D341Med (cell line): ENCODE measurements around the gene TMEM59.

Source experiments
- DNase-seq: peaks from one replicate; pipeline ENCODE4 v3.0.0; 2012; ENCODE audit warnings: low spot score

Gene TMEM59

DNA sequence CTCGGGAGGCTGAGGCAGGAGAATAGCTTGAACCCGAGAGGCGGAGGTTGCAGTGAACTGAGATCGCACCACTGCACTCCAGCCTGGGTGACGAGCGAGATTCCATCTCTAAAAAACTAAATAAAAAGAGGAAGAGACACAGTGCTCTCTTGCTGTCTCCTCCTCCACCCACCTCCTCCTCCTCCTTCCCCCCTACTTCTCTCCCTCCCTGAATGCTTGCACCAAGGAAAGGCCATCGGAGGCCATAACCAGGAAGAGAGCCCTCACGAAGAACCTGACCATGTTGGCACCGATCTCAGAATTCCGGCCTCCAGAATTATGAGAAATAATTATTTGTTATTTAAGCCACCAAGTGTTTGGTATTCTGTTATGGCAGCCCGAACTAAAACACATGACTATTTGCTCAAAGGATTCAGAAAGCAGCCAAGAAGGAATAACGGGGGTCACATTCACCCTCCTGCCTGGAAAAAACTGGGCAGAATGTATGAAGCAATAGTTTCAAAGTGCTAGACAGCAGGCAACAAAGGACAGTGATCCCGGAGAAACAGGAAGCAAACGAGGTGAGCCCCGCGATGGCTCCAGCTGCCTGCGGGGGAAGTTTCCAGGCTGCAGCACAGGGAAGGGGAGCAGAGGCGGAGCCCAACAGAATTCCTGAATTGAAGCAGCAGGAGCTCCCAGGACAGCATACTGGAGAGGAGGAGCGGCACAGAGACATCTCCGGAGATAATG, 70.8 kb downstream of the TMEM59 start:
- no peak for DNase-seq

DNA sequence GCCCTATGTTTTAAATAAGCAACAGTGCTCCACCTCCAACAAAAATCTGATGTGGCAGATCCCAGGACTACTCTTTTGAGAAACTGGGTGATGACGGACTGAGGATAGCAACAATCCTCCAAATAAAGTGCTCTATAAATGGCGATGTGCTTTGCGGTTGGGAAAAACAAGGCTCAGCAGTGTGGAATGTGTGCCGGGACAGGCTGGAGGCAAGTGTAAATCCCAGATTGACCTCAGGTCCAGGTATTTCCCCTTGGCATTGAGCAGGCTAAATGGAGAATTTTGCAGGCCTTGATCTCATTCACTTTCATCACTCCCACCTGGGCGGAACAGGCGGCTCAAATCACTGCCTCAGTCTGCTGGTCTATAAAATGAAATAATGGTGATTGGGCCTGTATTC, 71.8 kb downstream of the TMEM59 start:
- no peak for DNase-seq

DNA sequence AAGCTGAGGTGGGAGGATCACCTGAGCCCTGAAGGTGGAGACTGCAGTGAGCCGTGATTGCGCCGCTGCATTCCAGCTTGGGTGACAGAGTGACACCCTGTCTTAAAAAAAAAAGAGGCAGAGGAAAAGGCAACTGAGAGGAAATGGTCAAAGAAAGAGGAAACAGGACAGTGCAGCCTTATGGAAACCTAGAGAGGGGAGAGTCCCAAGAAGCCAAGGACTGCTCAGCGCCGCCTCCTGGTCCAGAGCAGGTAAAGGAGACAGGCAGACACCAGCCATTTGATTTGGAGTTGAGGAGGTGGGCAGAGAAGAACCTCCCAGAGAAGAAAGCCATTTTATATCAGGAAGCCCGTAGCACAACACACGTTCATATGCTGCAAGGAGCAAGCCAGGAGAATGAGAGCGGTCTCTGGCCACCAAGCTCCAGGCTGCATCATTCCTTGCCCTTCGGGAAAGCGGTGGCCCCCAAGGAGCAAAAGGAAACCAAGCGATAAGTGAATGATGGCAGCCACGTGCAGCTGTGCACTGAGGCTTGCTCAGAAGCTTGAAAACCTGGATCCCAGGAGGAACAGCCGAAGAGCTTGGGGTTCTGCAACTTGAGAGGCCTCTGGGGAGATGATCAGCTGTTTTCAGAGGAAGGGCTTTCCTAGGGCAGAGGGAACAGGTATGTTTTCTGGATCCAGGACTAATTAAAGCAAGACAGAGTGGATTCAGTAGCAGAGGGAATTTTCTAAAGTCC, 73.1 kb downstream of the TMEM59 start:
- DNase-seq, result no peak
